Stimulated activated naive CD8-positive, alpha-beta T cell treated with anti-CD3 and anti-CD28 coated beads, Interleukin-15, Interleukin-2, amounts not matched to agents 100 U/mL and 50 U/mL, for 24 hours (primary cell): ENCODE data around the gene KCNIP1.

Source experiments
- ATAC-seq: fragments of 150-1000 bp; cut with Tn5 transposase; one replicate; pipeline ENCODE4 v1.10.0; 2021
- DNase-seq: peaks from one replicate; pipeline ENCODE4 v3.0.0; 2021

KCNIP1 gene

DNA sequence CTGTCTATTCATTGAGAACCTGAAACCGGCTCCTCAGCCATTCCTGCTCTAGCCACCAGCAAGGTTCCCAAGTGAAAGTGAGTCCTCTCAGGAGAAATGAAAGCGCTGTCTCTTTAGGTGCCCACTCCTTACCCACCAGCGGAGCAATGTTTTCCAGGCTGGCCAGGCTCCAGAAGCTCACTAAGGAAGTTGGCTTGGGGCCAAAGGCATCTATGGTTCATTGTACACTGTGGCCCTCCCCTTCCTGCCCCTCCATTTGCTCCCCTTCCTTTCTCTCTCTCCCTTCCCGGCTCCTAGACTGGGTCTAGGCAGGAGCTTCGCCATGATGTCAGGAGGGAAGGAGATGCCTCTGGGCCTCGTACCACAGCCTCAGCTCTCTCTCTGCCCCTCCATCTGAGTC is 278.6 kb downstream of the KCNIP1 start:
- DNase-seq (no peak), ATAC-seq (no peak)

DNA sequence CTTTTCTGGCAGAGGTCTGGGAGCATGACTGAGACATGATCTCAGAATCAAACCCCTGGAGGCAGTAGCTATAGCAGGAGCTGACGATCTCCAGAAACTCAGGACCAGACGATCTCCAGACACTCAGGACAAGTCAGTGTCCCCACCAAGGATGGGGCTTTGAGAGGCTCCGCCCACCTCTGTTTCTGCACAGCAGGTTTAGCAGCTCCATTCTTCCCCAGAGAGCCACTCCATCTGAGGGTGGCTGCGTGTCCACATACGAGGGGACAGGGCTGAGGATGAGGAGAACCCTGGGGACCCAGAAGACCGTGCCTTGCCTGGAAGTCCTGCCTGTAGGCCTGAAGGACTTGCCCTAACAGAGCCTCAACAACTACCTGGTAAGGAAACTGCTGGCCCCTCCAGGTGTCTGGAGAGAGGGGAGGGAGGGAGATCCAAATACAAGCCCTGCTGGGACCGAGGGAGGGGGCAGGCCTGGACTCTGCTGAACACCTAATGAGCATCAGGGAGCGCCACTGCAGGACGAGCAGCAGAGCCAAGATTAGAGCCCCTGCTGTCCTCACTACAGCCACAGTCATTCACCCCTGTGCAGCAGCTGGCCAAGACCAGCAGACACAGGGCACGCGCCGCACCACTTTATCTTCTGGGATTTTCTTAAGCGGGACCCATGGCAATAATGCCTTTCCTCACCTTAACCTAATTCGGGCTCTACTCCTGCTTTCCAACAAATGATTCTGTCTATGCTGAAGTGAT is 279.9 kb downstream of the KCNIP1 start, which contains the start of gene GABRP:
TSS of gene GABRP (plus strand) at position 228 of the 750 bp plus-strand sequence. CDS start 4,891 bp downstream, outside the sequence.
- DNase-seq: no peak

DNA sequence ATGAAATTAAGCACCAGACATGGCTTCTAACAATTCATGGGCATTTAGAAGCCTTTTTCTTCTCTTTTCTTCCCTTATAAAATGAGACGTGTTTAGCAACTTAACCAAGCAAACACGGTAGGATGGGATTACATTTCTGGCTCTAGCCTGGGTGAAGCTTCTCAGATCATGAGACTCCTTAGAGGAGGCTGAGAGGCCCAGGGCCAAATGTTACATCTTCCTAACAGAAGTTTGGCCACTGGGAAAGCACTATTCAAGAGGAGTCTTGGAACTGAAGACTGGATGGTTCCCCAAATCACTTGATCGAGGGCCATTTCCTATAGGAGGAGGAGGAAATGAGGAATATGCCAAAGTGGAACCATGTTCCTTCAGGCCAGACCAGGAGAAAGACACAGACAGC is 281.6 kb downstream of the KCNIP1 start:
- DNase-seq (no peak), ATAC-seq (no peak)

More for the DNA sequence above, 279.9 kb downstream of the KCNIP1 start, which contains the start of gene GABRP:
- ATAC-seq: no peak
